Memory B cell (primary cell): Measurements from ENCODE around the gene LRRTM3.

Source experiments
- ATAC-seq: fragments of 150-1000 bp; cut with Tn5 transposase; 2 replicates; pipeline ENCODE4 v1.10.0; 2021; ENCODE audit warnings: low read depth, mild to moderate bottlenecking, moderate library complexity
- DNase-seq, 2 donors: peaks; one replicate each; pipeline ENCODE4 v3.0.0; 2022; ENCODE audit warnings: low spot score in 2 of 2
- H3K27ac Mint-ChIP-seq: one replicate; pipeline ENCODE4 v1.8.0; 2022; ENCODE audit warnings: mild to moderate bottlenecking, moderate library complexity, mixed read lengths
- H3K27me3 Mint-ChIP-seq: one replicate; pipeline ENCODE4 v1.8.0; 2022; ENCODE audit warnings: mixed read lengths
- H3K36me3 Mint-ChIP-seq: one replicate; pipeline ENCODE4 v1.8.0; 2022; ENCODE audit warnings: mild to moderate bottlenecking, mixed read lengths
- H3K4me1 Mint-ChIP-seq: one replicate; pipeline ENCODE4 v1.8.0; 2022; ENCODE audit warnings: mixed read lengths
- H3K4me3 Mint-ChIP-seq: one replicate; pipeline ENCODE4 v1.8.0; 2022; ENCODE audit warnings: mild to moderate bottlenecking, moderate library complexity, mixed read lengths
- H3K9me3 Mint-ChIP-seq: one replicate; pipeline ENCODE4 v1.8.0; 2022; ENCODE audit warnings: mixed read lengths

Gene LRRTM3

DNA sequence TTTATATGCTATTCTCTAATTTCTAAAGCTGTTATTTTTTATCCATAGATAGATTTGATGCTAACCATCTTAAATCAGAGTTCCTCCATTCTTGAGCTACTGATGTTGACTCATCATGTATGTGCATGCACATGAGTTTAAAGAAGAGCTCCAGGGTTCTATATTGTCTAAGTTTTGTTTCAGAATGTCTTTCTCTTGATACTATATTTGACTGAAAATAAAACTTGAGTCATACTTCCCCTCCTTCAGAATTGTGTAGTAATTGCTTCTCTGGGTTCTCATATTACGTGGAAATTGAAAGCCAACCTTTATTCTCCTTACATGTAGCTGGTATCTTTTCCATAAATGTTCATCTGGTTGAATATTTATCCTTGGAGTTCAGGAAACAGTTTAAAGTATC is 89.4 kb downstream of the LRRTM3 start:
- ATAC-seq = no peak
- Mint-ChIP-seq H3K27me3 (no peaks in the 10 kb centered on the region), H3K4me1 (no peaks in the 10 kb centered on the region), H3K27ac (no peak overlapping the region), H3K36me3 (no peaks in the 10 kb centered on the region), H3K4me3 (no peak overlapping the region), H3K9me3 (no peaks in the 10 kb centered on the region)
- no peak for DNase-seq

DNA sequence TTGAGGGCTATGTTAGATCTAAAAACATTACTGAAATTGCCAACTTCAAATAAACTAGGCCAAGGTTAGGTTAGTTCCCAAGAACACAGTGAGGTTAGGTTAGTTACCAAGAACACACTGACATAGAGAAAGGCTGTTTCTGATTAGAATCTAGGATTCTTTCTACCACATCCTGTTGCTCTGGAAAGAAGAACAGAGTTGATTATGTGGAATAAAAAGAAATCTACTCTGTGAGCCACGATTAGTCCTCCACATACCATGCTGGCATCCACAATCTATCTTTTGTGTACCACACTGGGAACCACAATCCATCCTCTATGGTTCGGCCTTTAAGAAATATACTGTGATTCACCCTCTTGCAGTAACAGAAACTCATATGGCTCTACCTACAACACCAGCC is 91.4 kb downstream of the LRRTM3 start:
- Mint-ChIP-seq H3K27me3 (no peaks in the 10 kb centered on the region), H3K4me1 (no peaks in the 10 kb centered on the region), H3K9me3 (no peaks in the 10 kb centered on the region), H3K27ac (no peak overlapping the region), H3K36me3 (no peaks in the 10 kb centered on the region), H3K4me3 (no peak overlapping the region)
- ATAC-seq (no peak), DNase-seq (no peak)

DNA sequence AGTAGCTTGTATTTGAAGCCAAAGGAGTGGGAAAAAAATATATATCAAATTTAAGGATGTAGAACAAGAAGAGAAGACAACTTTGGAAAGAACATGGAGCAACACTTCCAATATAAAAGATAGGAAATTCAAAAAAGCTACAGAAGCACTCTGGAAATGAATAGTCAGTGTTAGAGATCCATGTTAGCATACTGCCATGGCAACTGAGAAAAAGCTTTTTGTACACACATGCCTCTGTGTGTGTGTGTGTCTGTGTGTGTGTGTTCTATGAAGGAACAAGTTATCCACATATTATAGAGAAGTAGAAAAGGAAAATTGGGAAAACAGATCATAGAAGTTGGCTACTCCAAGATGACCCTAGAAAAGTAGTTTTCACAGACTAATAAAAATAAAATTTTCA is 96.3 kb downstream of the LRRTM3 start:
- ATAC-seq (no peak), DNase-seq (no peak)
- Mint-ChIP-seq H3K27ac (no peak overlapping the region), H3K4me1 (no peaks in the 10 kb centered on the region), H3K27me3 (no peaks in the 10 kb centered on the region), H3K4me3 (no peak overlapping the region), H3K36me3 (no peaks in the 10 kb centered on the region), H3K9me3 (no peaks in the 10 kb centered on the region)

DNA sequence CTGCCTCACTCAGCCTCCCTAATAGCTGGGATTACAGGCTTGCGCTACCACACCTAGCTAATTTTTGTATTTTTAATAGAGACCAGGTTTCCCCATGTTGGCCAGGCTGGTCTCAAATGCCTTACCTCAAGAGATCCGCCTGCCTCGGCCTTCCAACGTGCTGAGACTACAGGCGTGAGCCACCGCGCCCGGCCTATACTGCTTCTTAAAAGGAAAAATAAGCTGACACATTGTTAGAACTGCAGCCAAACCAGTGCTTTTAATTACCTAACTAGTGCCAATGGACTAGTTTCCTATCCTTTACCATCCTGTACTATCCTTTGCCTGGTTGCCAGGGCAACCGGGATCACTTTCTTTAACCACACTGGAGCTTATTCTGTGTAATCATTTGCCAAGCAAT is 108.0 kb downstream of the LRRTM3 start:
- no peaks in the 10 kb centered on the region for H3K27me3 Mint-ChIP-seq
- DNase-seq (no peak), ATAC-seq (no peak)
- H3K4me3 Mint-ChIP-seq = no peak overlapping the region
- no peak overlapping the region for H3K27ac Mint-ChIP-seq
- H3K4me1 Mint-ChIP-seq = no peaks in the 10 kb centered on the region
- H3K36me3 Mint-ChIP-seq = no peaks in the 10 kb centered on the region
- peaks cover 6% of the 10 kb centered on the region for H3K9me3 Mint-ChIP-seq

GRCh38 chr10:67036808-67037207 is 111.0 kb downstream of the LRRTM3 start:
- Mint-ChIP-seq H3K27ac (no peak overlapping the region), H3K36me3 (no peaks in the 10 kb centered on the region), H3K9me3 (peaks cover 6% of the 10 kb centered on the region), H3K4me1 (no peaks in the 10 kb centered on the region), H3K27me3 (no peaks in the 10 kb centered on the region), H3K4me3 (no peak overlapping the region)
- no peak for ATAC-seq
- DNase-seq = no peak

DNA sequence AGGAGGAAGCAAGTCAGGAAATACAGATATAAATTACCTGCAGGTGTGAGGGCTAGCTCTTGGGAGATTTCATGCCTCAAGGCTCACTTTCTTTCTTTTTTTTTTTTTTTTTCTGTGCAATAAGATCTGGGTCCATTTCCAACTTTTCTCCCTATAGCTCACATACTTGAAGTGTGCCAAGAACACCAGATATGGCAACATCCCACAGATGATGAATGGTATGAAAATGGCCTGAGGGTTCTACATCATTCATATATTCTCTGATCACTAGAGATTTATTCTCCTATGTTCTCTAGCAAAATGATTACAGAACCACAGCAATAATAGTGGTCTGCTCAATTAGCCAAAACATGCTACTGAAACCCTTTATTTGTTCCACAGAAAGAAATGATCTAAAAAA is 117.2 kb downstream of the LRRTM3 start:
- no peaks in the 10 kb centered on the region for H3K4me1 Mint-ChIP-seq
- H3K36me3 Mint-ChIP-seq = no peaks in the 10 kb centered on the region
- no peak for ATAC-seq
- DNase-seq = no peak
- no peaks in the 10 kb centered on the region for H3K27me3 Mint-ChIP-seq
- H3K27ac Mint-ChIP-seq = no peak overlapping the region
- H3K9me3 Mint-ChIP-seq = peaks cover 1% of the 10 kb centered on the region
- no peak overlapping the region for H3K4me3 Mint-ChIP-seq

DNA sequence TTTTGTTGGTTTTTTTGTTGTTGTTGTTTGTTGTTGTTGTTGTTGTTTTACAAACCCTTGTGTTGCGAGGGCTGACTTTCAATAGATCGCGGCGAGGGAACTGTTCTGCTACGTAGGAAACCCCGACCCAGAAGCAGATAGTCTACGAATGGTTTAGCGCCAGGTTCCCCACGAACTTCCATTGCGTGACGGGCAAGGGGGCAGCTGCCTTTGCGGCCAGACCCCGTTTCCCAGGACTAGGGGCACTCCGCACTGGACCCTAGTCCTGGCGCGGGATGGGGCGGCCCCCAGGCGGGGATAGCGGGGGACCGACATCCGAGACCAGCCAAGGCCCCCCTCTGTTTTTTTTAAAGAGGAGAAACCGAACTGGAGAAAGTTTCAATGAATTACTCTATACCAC is 119.6 kb downstream of the LRRTM3 start:
- no peaks in the 10 kb centered on the region for H3K4me1 Mint-ChIP-seq
- no peak overlapping the region for H3K27ac Mint-ChIP-seq
- no peak for ATAC-seq
- H3K27me3 Mint-ChIP-seq = no peaks in the 10 kb centered on the region
- no peak overlapping the region for H3K4me3 Mint-ChIP-seq
- H3K36me3 Mint-ChIP-seq = no peaks in the 10 kb centered on the region
- no peak for DNase-seq
- peaks cover 1% of the 10 kb centered on the region for H3K9me3 Mint-ChIP-seq

- no peaks in the 10 kb centered on the region for H3K36me3 Mint-ChIP-seq
- ATAC-seq = no peak
- H3K4me3 Mint-ChIP-seq = no peak overlapping the region
- peaks cover 1% of the 10 kb centered on the region for H3K9me3 Mint-ChIP-seq
- no peak overlapping the region for H3K27ac Mint-ChIP-seq
- H3K27me3 Mint-ChIP-seq = no peaks in the 10 kb centered on the region
- no peak for DNase-seq
- no peaks in the 10 kb centered on the region for H3K4me1 Mint-ChIP-seq
These were observed 120.7 kb downstream of the LRRTM3 start for GRCh38 chr10:67046507-67046906.

- H3K4me3 Mint-ChIP-seq = no peak overlapping the region
- H3K27me3 Mint-ChIP-seq = no peaks in the 10 kb centered on the region
These were observed 124.2 kb downstream of the LRRTM3 start for GRCh38 chr10:67049988-67050387.

DNA sequence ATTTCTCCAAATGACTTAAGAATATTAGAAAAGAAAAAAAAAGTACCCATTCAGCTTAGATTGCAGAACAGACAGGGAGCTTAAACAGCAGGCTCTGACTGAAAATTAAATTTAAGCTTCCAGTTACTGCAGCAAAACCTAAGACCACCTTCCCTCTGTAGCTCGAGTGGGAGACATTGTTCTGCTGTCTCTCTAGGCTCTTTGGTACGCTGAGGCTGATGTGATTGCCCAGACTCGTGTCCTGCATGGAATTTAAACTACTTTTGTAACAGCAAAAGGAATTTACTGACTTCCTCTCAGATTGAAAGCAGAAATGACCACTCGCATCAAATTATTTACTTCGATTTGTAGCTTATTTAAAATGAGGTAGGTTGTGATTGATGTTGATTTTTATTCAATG is 124.6 kb downstream of the LRRTM3 start:
- ATAC-seq (no peak), DNase-seq (no peak)
- no peaks in the 10 kb centered on the region for H3K27me3 Mint-ChIP-seq
- no peaks in the 10 kb centered on the region for H3K4me1 Mint-ChIP-seq
- no peak overlapping the region for H3K4me3 Mint-ChIP-seq
- peaks cover 3% of the 10 kb centered on the region for H3K9me3 Mint-ChIP-seq
- H3K27ac Mint-ChIP-seq = no peak overlapping the region
- H3K36me3 Mint-ChIP-seq = no peaks in the 10 kb centered on the region

More at GRCh38 chr10:67049988-67050387, 124.2 kb downstream of the LRRTM3 start:
- no peak for DNase-seq
- H3K4me1 Mint-ChIP-seq = no peaks in the 10 kb centered on the region
- no peak for ATAC-seq
- H3K9me3 Mint-ChIP-seq = peaks cover 3% of the 10 kb centered on the region
- no peak overlapping the region for H3K27ac Mint-ChIP-seq
- no peaks in the 10 kb centered on the region for H3K36me3 Mint-ChIP-seq

GRCh38 chr10:67072654-67073053 is 146.8 kb downstream of the LRRTM3 start:
- DNase-seq (no peak), ATAC-seq (no peak)
- H3K9me3 Mint-ChIP-seq = peaks cover 4% of the 10 kb centered on the region
- no peaks in the 10 kb centered on the region for H3K36me3 Mint-ChIP-seq
- no peak overlapping the region for H3K27ac Mint-ChIP-seq
- H3K4me3 Mint-ChIP-seq = no peak overlapping the region
- no peaks in the 10 kb centered on the region for H3K4me1 Mint-ChIP-seq
- H3K27me3 Mint-ChIP-seq = no peaks in the 10 kb centered on the region

DNA sequence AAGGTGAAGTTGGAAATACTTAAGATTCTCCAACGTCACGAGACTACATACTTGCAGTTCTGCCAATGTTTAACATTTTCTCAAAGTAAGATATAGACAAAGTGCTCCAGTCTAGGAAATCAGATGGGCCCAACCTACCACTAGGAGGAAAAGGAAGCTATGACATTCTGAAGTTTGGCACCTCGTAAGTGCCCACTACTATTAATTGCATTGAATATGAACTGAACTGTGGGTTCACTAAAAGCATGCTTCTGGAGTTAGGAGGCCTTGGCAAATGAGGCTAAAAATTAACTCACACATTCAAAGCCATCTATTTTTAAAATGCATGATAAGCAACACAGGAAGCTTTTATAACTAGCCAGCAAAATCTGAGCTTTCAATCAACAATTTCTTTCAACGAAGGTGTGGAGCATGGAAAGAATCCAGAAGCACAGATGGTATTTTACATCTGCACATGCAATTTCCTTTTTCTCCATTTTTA is 149.7 kb downstream of the LRRTM3 start:
- no peak for ATAC-seq
- no peak for DNase-seq
- Mint-ChIP-seq H3K4me3 (no peak overlapping the region), H3K27me3 (peaks cover 1% of the 10 kb centered on the region), H3K9me3 (peaks cover 6% of the 10 kb centered on the region), H3K4me1 (no peaks in the 10 kb centered on the region), H3K27ac (no peak overlapping the region), H3K36me3 (no peaks in the 10 kb centered on the region)

- Mint-ChIP-seq H3K4me3 (no peak overlapping the region), H3K27me3 (peaks cover 1% of the 10 kb centered on the region), H3K27ac (no peak overlapping the region), H3K9me3 (peaks cover 6% of the 10 kb centered on the region), H3K4me1 (no peaks in the 10 kb centered on the region), H3K36me3 (no peaks in the 10 kb centered on the region)
- DNase-seq (no peak), ATAC-seq (no peak)
These were observed 150.3 kb downstream of the LRRTM3 start for GRCh38 chr10:67076144-67076543.

DNA sequence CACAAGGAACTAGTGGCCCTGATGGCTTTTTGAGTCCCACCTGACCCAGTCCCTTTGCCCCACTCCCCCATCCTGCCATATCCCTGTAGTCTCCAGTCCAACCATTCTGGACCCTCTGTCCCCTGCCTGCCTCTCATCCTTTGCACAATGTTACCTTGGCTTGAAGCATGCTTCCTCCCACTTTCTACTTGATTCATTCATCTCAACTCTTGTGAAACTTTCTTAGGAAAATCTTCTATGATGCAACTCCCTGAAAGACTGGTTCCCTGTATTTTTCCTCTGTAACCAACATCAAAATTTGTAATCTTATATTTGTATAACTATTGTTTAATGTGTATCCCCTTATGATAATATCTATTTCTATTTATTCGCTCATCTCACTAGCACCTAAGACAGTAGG is 151.5 kb downstream of the LRRTM3 start:
- Mint-ChIP-seq H3K27me3 (peaks cover 1% of the 10 kb centered on the region), H3K4me1 (no peaks in the 10 kb centered on the region), H3K9me3 (peaks cover 5% of the 10 kb centered on the region), H3K27ac (no peak overlapping the region), H3K36me3 (no peaks in the 10 kb centered on the region), H3K4me3 (no peak overlapping the region)
- DNase-seq (no peak), ATAC-seq (no peak)

DNA sequence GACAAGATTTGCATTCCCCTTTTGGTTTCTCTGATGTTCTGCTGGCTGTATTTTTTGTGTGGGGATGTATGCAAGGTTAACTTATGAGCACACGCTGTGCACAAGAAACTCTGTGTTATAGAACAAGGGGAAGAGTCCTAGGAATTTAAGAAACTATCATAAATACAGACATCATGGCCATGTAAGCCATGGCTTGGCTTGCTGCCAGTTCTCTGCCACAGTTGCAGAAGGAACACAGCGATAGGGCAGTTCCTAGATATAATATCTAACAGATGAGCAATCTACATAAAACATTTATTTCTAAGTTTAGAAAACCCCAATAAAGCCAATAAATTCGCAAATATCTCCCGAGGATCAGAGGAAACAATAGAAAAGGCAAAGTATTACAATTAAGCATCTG is 153.3 kb downstream of the LRRTM3 start:
- H3K4me1 Mint-ChIP-seq = no peaks in the 10 kb centered on the region
- H3K27ac Mint-ChIP-seq = no peak overlapping the region
- peaks cover 2% of the 10 kb centered on the region for H3K9me3 Mint-ChIP-seq
- no peaks in the 10 kb centered on the region for H3K36me3 Mint-ChIP-seq
- DNase-seq (no peak), ATAC-seq (no peak)
- H3K27me3 Mint-ChIP-seq = peaks cover 1% of the 10 kb centered on the region
- no peak overlapping the region for H3K4me3 Mint-ChIP-seq
